Suprapubic skin (tissue), 4 donors: Measurements from ENCODE around the gene SLTM. TPM values are rescaled to one million over a fixed set of nuclear protein-coding genes. Genes with fewer than 3 reads are reported as not detected.
"Not testable (repeated sequence)": the region's sequence is repeated elsewhere in the genome, so short reads cannot be mapped to it uniquely, and the experiment has no call there.

Experiments used
- DNase-seq, 2 donors: peaks; one replicate each; pipeline ENCODE4 v3.0.0-alpha.2; 2019; ENCODE audit warnings: low spot score in 2 of 2
- H3K27ac ChIP-seq: fragments of 200-600 bp; sonication (generic); one replicate; pipeline ENCODE4 v1.5.1; 2019
- H3K27me3 ChIP-seq: fragments of 200-600 bp; sonication (generic); one replicate; pipeline ENCODE4 v1.5.1; 2019
- H3K36me3 ChIP-seq: fragments of 200-600 bp; sonication (generic); one replicate; pipeline ENCODE4 v1.5.1; 2019
- H3K4me1 ChIP-seq: fragments of 200-600 bp; sonication (generic); one replicate; pipeline ENCODE4 v1.5.1; 2019
- H3K4me3 ChIP-seq: fragments of 200-600 bp; sonication (generic); one replicate; pipeline ENCODE4 v1.5.1; 2019; ENCODE audit warnings: mild to moderate bottlenecking
- H3K9me3 ChIP-seq: fragments of 200-600 bp; sonication (generic); one replicate; pipeline ENCODE4 v1.5.1; 2019
- EP300 ChIP-seq: sonication (generic); formaldehyde crosslinking; IDR thresholded peaks from one replicate; pipeline ENCODE4 v1.6.1; 2017; ENCODE audit warnings: antibody characterized with exemption
- POLR2A ChIP-seq, 2 donors: fragments of 450-650 bp; IDR thresholded peaks; one replicate each; pipeline ENCODE4 v1.6.1; 2017; ENCODE audit warnings: antibody characterized with exemption in 2 of 2, mild to moderate bottlenecking in 2 of 2, moderate library complexity in 2 of 2
- POLR2AphosphoS5 ChIP-seq, 3 donors: sonication (generic); formaldehyde crosslinking; IDR thresholded peaks; one replicate each; pipeline ENCODE4 v1.6.1; 2017; ENCODE audit warnings: antibody characterized with exemption in 3 of 3
- WGBS: methylation state at CpG from one replicate; pipeline ENCODE4 v1.1.5; 2018; 5-methylcytosine and 5-hydroxymethylcytosine counted together
- total RNA-seq, 4 donors: library from RNA; depleted of rRNA; stranded (reverse); fragments of >200 nt; gene quantifications; one replicate each; pipeline ENCODE4 v1.1.0, GENCODE V29; 2016
- TF ChIP-seq, protein P1 (sequence below), 2 donors: fragments of 200-600 bp in 1 of 2; fragments of 450-650 bp in 1 of 2; sonication (generic) in 1 of 2; IDR thresholded peaks; one replicate each; pipeline ENCODE4 v1.5.1; 2016 to 2019; ENCODE audit warnings: antibody characterized with exemption in 2 of 2, mild to moderate bottlenecking in 1 of 2, moderate library complexity in 1 of 2

The SLTM gene
- total RNA-seq, 4 donors from 2014 or later, result 73.2 to 213 (median 98.0) TPM

DNA sequence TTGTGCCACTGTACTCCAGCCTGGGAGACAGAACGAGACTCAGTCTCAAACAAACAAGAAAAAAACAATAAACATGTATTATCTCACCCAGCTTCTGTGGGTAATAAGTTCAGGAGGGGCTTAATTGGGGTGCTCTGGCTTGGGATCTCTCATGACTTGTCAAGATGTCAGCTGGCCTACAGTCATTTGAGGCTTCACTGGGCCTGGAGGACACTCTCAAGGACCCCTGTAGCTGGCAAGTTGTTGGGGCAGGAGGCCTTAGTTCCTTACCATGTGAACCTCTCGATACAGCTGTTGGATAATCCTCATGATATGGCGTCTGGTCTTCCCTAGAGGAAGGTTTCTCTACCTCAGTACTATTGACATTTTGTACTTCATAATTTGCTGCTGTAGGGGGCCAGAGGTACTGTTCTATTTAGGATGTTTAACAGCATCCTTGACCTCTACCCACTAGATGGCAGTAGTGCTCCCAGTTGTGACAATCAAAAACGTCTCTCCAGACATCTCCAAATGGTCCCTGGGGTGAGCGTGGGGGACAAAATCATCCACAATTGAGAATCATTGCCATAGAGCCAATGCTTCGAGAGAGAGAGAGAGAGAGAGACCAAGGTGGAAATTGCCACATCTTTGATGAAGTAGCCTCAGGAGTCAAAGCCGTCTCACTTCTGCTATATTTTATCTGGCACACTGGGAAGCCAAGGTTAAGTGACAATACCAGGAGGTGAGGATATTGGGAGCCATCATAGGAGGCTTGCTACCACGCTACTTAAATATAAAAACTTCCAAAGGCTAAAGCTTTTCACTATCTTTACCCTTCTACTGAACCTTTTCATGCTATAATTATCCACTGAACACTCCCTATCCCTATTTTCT lies 23.9 kb upstream of the SLTM start:
- H3K36me3 ChIP-seq, result no peaks in the 10 kb centered on the region
- no peak overlapping the region for H3K4me3 ChIP-seq
- H3K27ac ChIP-seq, result no peak overlapping the region
- TF ChIP-seq, protein P1, sequence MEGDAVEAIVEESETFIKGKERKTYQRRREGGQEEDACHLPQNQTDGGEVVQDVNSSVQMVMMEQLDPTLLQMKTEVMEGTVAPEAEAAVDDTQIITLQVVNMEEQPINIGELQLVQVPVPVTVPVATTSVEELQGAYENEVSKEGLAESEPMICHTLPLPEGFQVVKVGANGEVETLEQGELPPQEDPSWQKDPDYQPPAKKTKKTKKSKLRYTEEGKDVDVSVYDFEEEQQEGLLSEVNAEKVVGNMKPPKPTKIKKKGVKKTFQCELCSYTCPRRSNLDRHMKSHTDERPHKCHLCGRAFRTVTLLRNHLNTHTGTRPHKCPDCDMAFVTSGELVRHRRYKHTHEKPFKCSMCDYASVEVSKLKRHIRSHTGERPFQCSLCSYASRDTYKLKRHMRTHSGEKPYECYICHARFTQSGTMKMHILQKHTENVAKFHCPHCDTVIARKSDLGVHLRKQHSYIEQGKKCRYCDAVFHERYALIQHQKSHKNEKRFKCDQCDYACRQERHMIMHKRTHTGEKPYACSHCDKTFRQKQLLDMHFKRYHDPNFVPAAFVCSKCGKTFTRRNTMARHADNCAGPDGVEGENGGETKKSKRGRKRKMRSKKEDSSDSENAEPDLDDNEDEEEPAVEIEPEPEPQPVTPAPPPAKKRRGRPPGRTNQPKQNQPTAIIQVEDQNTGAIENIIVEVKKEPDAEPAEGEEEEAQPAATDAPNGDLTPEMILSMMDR (IDR thresholded peaks at IDR 0.05), result peak; percentile 4 to 63
- TF ChIP-seq POLR2AphosphoS5 (IDR thresholded peaks at IDR 0.05), result no peak
- H3K9me3 ChIP-seq, result no peaks in the 10 kb centered on the region
- no peaks in the 10 kb centered on the region for H3K27me3 ChIP-seq
- 21% methylated on average over 8 of the region's 8 CpGs for WGBS
- DNase-seq, result no peak
- peaks cover 10% of the 10 kb centered on the region for H3K4me1 ChIP-seq

DNA sequence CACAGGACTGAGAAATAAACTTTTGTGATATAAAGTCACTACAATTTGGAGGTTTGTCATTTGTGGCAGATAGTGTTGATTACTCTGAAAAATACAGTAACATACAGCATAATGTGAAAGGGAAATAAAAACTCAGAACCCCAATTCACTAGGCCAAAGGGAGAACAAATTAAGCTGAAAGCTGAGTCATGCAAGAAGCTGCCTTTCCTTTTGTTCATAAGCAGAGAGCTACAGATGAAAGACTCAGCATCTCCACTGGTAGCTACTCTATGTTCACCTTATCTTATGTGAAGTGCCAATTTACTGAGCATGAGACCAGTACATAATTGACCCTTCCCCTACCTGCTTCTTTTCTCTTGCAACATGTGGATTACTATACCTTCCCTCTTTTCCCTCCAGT lies 19.3 kb upstream of the SLTM start:
- DNase-seq, result no peak
- H3K27ac ChIP-seq, result peak overlapping the region; percentile 80
- no peaks in the 10 kb centered on the region for H3K27me3 ChIP-seq
- TF ChIP-seq POLR2A (IDR thresholded peaks at IDR 0.05) (no peak), POLR2AphosphoS5 (IDR thresholded peaks at IDR 0.05) (no peak), EP300 (no peak)
- TF ChIP-seq, protein P1 (IDR thresholded peaks at IDR 0.05), result no peak
- no peaks in the 10 kb centered on the region for H3K9me3 ChIP-seq
- no peaks in the 10 kb centered on the region for H3K36me3 ChIP-seq
- no peak overlapping the region for H3K4me3 ChIP-seq
- peaks cover 27% of the 10 kb centered on the region for H3K4me1 ChIP-seq

DNA sequence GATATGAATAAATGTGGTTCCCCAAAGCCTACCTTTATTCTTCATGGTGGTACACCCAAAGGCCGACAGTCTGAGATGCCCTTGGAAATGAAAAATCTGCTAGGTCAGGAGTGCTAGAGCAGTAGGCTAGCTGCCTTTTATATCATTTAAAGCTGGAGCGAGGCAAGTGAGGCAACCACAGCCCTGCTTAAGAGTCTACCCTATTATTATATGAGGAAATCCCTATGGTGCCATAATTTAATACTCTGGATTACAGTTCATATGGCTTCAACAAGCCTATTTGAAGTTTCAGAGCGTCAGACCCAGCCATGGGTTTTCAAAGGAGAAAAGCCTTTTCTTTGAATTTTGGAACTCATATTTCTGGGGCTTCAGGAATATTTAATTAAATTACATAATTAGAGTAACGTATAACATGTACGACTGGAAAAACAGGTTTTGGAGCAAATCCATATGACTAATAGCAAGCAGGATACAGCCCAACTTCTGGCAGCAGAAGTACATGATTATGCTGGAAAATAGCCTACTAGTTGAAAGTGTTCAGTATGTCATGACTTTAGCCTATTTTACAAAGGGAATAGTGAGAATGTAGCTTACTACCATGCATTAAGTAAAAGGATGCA lies 18.0 kb upstream of the SLTM start:
- peak overlapping the region; percentile 80 for H3K27ac ChIP-seq
- peaks cover 27% of the 10 kb centered on the region for H3K4me1 ChIP-seq
- TF ChIP-seq POLR2AphosphoS5 (IDR thresholded peaks at IDR 0.05) (no peak), EP300 (no peak), POLR2A (IDR thresholded peaks at IDR 0.05) (no peak)
- TF ChIP-seq, protein P1 (IDR thresholded peaks at IDR 0.05), result no peak
- 28% methylated on average over 5 of the region's 5 CpGs for WGBS
- peak overlapping the region; percentile 19 for H3K4me3 ChIP-seq
- no peaks in the 10 kb centered on the region for H3K9me3 ChIP-seq
- H3K36me3 ChIP-seq, result no peaks in the 10 kb centered on the region
- H3K27me3 ChIP-seq, result no peaks in the 10 kb centered on the region
- no peak for DNase-seq

DNA sequence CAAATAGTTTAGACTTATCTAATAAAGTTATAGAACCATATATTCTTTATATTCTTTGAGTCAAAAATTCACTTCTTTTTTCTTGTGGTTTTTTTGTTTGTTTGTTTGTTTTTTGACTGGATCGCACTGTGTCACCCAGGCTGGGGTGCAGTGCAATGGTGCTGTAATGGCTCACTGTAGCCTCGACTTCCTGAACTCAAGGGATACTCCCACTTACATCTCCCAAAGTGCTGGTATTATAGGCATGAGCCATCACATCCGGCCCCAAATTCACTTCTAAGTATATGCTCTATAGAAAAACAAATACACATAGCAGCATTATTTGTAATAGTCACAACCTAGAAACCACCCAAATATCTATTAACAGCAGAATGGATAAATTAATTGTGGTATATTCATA lies 13.7 kb upstream of the SLTM start:
- Histone ChIP-seq H3K4me1 (peaks cover 16% of the 10 kb centered on the region), H3K27me3 (no peaks in the 10 kb centered on the region), H3K9me3 (no peaks in the 10 kb centered on the region), H3K36me3 (no peaks in the 10 kb centered on the region), H3K4me3 (no peak overlapping the region), H3K27ac (no peak overlapping the region)
- WGBS, result 89% methylated on average over 3 of the region's 3 CpGs
- no peak for DNase-seq
- TF ChIP-seq, protein P1 (IDR thresholded peaks at IDR 0.05), result no peak
- TF ChIP-seq POLR2AphosphoS5 (IDR thresholded peaks at IDR 0.05) (no peak), EP300 (no peak), POLR2A (IDR thresholded peaks at IDR 0.05) (no peak)

DNA sequence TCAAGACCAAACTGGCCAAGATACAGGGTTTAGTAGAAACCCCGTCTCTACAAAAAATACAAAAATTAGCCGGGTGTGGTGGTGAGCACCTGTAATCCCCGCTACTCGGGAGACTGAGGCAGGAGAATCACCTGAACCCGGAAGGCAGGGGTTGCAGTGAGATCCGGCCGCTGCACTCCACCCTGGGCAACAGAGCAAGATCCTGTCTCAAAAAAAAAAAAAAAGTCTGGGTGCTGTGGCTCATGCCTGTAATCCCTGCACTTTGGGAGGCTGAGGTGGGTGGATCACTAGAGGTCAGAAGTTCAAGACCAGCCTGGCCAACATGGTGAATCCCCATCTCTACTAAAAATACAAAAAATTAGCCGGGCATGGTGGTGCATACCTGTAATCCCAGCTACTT lies 1.5 kb upstream of the SLTM start:
- not testable (repeated sequence) for H3K27ac ChIP-seq, H3K4me3 ChIP-seq, H3K36me3 ChIP-seq, H3K27me3 ChIP-seq, H3K9me3 ChIP-seq, DNase-seq
- WGBS, result 96% methylated on average over 8 of the region's 8 CpGs
- peaks cover 29% of the 10 kb centered on the region for H3K4me1 ChIP-seq
